ENCODE data around the gene TMPRSS11B.
"Not testable (repeated sequence)": the region's sequence is repeated elsewhere in the genome, so short reads cannot be mapped to it uniquely, and the experiment has no call there.

The TMPRSS11B gene

DNA sequence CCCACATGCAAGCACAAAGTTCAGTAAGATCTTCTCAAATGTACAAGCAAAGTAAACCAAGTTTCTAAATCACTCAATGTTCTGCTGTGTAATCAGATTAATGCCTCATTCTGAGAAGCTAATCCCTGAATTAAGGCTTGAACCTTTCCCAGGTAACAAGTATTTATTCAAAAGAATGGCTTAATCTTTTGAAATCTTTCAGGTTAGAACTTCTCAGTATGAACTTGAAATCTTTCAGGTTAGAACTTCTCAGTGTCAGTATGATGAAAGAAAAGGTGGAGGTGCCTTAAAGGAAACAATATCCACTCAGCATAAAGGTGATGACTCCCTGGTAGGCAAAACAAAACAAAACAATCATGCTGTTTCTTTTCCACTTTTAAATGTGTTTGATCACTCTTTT, 29.0 kb downstream of the TMPRSS11B start:
- DNase-seq = no peak

DNA sequence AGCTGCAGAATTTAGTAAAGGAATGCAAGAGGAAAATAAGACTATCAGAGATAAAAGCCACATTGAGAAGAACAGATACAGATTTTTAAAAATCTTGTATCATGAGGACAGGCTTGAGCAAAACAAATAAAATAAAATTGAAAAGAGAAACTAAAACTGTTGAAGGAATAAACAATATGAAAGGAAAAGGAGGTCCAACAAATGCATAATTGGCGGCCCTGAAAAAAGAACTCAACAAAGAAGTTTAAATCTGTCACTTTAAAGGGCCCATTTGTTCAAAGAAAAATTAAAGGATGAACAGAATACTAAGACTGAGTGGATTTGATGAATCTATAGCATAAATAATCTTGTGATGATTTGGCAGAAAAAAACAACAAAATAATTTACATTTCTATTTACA, 36.5 kb downstream of the TMPRSS11B start:
- no peak for DNase-seq

DNA sequence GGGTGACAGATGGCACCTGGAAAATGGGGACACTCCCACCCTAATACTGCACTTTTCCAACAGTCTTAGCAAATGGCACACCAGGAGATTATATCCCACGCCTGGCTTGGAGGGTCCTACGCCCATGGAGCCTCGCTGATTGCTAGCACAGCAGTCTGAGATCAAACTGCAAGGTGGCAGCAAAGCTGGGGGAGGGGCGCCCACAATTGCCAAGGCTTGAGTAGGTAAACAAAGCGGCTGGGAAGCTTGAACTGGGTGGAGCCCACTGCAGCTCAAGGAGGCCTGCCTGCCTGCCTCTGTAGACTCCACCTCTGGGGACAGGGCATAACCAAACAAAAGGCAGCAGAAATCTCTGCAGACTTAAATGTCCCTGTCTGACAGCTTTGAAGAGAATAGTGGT, 51.2 kb downstream of the TMPRSS11B start:
- not testable (repeated sequence) for DNase-seq

DNA sequence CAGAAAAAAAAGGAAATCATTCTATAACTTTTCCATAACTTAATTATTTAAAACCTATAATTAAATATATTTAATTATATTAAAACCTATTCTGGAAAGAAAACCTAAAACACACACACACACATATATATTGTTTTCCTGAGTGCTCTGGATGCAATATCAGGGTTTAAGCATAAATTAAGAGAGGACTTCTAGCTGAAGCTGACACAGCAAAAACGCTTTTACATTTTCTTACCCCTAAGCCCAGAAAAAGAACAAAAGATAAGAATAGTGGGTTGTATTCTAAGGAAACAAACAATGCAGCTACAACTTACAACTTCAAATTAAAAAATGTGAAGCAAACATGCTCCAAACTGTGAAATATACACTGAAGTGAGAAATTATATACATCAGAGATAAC, 52.3 kb downstream of the TMPRSS11B start:
- no peak for DNase-seq

DNA sequence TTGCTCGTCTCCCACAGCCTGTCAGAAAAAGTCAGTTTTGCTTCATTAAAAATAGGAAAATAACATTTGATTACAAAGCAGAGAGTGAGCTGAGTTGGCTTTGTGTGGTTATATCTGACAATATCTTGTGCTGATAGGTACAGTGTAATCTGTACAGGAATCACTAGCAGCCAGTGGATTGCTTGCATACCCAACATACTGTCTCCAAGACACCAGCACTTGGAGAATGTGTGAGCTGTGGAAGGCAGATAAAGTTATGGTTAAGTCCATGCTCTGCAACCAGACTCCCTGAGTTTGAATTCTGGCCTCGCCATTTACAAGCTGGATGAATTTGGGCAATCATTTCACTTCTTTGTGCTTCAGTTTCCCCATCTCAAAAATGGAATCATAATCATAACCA, 58.3 kb downstream of the TMPRSS11B start:
- DNase-seq = no peak

DNA sequence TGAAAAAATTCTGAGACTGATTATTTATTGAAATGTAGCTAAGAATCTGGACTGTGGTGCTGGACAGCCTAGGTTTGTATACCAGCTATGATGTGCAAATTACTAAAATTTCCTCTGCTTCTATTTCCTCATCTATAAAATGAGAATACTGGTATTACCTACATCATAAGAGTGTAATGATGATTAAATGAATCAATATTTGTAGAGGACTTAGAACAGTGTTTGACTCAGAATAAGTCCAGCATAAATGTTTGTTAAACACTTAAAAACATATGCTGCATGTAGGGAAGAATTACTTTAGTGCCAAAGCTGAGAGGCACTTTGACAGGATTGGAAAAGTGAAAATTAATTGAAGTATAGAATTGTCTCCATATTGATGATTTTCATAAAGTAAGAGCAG, 60.6 kb downstream of the TMPRSS11B start:
- no peak for DNase-seq

DNA sequence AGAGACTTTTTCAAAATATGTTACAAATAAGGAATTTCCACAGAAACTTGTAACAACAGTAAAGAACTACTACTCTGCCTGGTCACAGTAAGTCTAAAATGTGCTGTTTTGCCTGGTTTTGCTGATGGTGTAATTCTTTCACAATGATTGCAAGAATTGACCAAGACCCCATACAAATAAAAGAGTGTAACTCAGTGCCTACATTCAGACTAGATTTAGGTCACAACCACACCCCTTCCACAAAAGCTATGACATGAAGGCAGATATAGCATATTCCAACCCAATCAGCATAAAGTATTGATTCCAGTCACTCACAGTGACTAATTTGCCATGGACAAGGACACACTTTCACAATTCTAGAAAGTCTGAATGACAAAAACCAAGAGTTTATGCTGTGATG, 62.1 kb downstream of the TMPRSS11B start:
- DNase-seq = no peak

DNA sequence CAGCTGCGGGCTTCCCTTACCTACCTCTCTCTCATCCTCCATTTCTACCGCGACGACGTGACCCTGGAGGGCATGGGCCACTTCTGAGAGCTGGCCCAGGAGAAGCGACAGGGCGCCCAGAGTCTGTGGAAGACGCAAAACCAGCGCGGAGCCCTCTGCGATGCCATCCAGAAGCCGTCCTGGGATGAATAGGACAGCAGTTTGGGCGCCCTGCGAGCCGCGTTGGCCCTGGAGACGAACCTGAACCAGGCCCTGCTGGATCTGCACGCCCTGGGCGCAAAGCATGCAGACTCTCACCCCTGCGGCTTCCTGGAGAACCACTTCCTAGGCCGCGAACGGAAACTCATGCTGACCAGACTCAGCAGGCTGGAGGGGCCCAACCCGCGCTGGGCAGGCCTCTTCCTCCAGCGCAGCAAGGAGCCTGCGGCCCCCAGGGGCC, 63.1 kb downstream of the TMPRSS11B start:
- DNase-seq = no peak

DNA sequence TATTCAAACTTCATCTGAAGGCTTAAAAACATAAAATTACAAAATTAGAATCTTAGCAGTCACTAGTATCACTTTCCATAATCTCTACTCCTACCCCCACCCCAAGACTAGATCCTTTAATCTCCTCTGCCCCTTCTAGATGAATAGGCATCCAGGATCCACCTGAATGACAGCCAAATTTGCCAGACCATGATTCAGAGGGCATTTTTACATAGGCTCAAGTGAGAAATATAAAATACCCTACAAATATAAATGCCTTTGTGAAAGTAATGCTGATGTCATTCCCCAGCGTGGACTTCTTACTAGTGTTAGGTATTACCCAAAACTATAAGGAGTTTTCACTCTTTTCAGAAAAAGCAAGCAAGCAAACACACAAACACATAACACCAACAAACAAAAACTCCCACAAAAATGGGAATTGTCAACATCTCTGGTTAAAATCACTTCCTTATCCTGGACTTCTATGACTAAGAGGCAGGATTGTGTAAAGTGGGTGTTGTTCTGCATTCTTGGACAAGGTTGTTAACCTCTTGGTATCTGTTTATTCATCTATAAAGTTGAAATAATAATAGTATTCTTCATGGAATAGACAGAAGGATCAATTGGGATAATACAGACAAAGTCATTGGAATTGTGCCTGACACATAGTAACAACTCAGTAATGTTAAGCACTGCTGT, 64.5 kb downstream of the TMPRSS11B start:
- no peak for DNase-seq

DNA sequence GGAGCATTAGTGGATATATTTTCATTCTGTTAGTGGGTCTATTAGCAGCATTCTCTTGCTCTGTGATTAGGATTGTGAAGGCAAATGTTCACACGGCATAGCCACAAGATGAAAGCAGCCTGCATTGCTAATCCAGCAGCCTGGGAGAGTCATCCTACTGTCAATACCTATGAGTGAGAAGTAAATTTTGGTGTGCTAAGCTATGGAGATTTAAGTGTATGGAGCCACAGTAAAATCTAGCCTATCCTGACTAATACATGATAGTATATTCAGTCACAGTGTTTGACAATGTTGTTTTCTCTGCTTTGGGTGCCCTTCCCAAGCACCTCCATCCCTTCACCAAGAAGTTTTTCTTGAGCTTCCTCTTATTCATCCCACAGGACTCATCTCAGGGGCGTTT, 68.6 kb downstream of the TMPRSS11B start:
- DNase-seq = no peak
